T-helper 17 cell (primary cell): Measurements from ENCODE around the gene TRIP10. TPM values are rescaled to one million over a fixed set of nuclear protein-coding genes. Genes with fewer than 3 reads are reported as not detected.
"Not testable (repeated sequence)": the region's sequence is repeated elsewhere in the genome, so short reads cannot be mapped to it uniquely, and the experiment has no call there.

Experiments used
- ATAC-seq: fragments of 150-1000 bp; cut with Tn5 transposase; 2 replicates; pipeline ENCODE4 v1.10.0; 2021; ENCODE audit warnings: mild to moderate bottlenecking, moderate library complexity
- DNase-seq, 3 donors: peaks; one replicate each; pipeline versions ENCODE4 v3.0.0 to v3.0.0-alpha.2; 2020 to 2021
- H3K9me3 ChIP-seq: one replicate; pipeline ENCODE4 v1.7.0; 2013; ENCODE audit warnings: low read length, mild to moderate bottlenecking; ENCODE audit not compliant: control insufficient read depth, poor library complexity, severe bottlenecking
- H3K27ac Mint-ChIP-seq: one replicate; pipeline ENCODE4 v1.8.0; 2022; ENCODE audit warnings: mild to moderate bottlenecking, moderate library complexity, mixed read lengths
- H3K27me3 Mint-ChIP-seq: one replicate; pipeline ENCODE4 v1.8.0; 2022; ENCODE audit warnings: mixed read lengths
- H3K36me3 Mint-ChIP-seq: one replicate; pipeline ENCODE4 v1.8.0; 2022; ENCODE audit warnings: low read depth, mixed read lengths
- H3K4me1 Mint-ChIP-seq: one replicate; pipeline ENCODE4 v1.8.0; 2022; ENCODE audit warnings: mild to moderate bottlenecking, mixed read lengths
- H3K4me3 Mint-ChIP-seq: one replicate; pipeline ENCODE4 v1.8.0; 2022; ENCODE audit warnings: mild to moderate bottlenecking, moderate library complexity, mixed read lengths
- total RNA-seq, 4 donors: library from RNA in 2 of 4; stranded (reverse) in 2 of 4; gene quantifications; one replicate each; pipeline ENCODE4 v1.2.3 and lab custom pipeline; 2022 to 2026

The TRIP10 gene
- total RNA-seq, 2 donors from 2014 or later = 0.92 to 3.3 TPM

GRCh38 chr19:6774821-6775707 is 35.6 kb downstream of the TRIP10 start:
- Mint-ChIP-seq H3K27ac (peak overlapping the region; percentile 51), H3K27me3 (no peaks in the 10 kb centered on the region), H3K36me3 (peaks cover 10% of the 10 kb centered on the region), H3K4me1 (peaks cover 49% of the 10 kb centered on the region), H3K4me3 (peak overlapping the region; percentile 80)
- no peaks in the 10 kb centered on the region for H3K9me3 ChIP-seq
- ATAC-seq = no peak
- DNase-seq = no peak

GRCh38 chr19:6776045-6776444 is 36.6 kb downstream of the TRIP10 start:
- not testable (repeated sequence) for DNase-seq, ATAC-seq, H3K36me3 Mint-ChIP-seq, H3K4me3 Mint-ChIP-seq, H3K27me3 Mint-ChIP-seq, H3K9me3 ChIP-seq
- Mint-ChIP-seq H3K4me1 (peaks cover 46% of the 10 kb centered on the region), H3K27ac (peak overlapping the region; percentile 51)

GRCh38 chr19:6776999-6777398 is 37.5 kb downstream of the TRIP10 start:
- Mint-ChIP-seq H3K4me1 (peaks cover 51% of the 10 kb centered on the region), H3K4me3 (no peak overlapping the region), H3K36me3 (peaks cover 10% of the 10 kb centered on the region), H3K27ac (no peak overlapping the region), H3K27me3 (no peaks in the 10 kb centered on the region)
- DNase-seq (no peak), ATAC-seq (no peak)
- H3K9me3 ChIP-seq = no peaks in the 10 kb centered on the region

GRCh38 chr19:6777434-6777833 is 38.0 kb downstream of the TRIP10 start:
- H3K27ac Mint-ChIP-seq = peak overlapping the region; percentile 82
- no peak overlapping the region for H3K4me3 Mint-ChIP-seq
- no peaks in the 10 kb centered on the region for H3K9me3 ChIP-seq
- DNase-seq (no peak), ATAC-seq (no peak)
- no peaks in the 10 kb centered on the region for H3K27me3 Mint-ChIP-seq
- peaks cover 10% of the 10 kb centered on the region for H3K36me3 Mint-ChIP-seq
- H3K4me1 Mint-ChIP-seq = peaks cover 47% of the 10 kb centered on the region

GRCh38 chr19:6778386-6778785 is 38.9 kb downstream of the TRIP10 start:
- ATAC-seq = no peak
- Mint-ChIP-seq H3K4me1 (peaks cover 46% of the 10 kb centered on the region), H3K36me3 (peaks cover 10% of the 10 kb centered on the region)

GRCh38 chr19:6779206-6779605 is 39.7 kb downstream of the TRIP10 start:
- no peak overlapping the region for H3K4me3 Mint-ChIP-seq
- H3K27me3 Mint-ChIP-seq = no peaks in the 10 kb centered on the region
- H3K9me3 ChIP-seq = no peaks in the 10 kb centered on the region
- peaks cover 10% of the 10 kb centered on the region for H3K36me3 Mint-ChIP-seq
- DNase-seq (no peak), ATAC-seq (no peak)
- H3K4me1 Mint-ChIP-seq = peaks cover 44% of the 10 kb centered on the region
- peak overlapping the region; percentile 82 for H3K27ac Mint-ChIP-seq

More at GRCh38 chr19:6778386-6778785, 38.9 kb downstream of the TRIP10 start:
- DNase-seq = no peak
- no peaks in the 10 kb centered on the region for H3K9me3 ChIP-seq
- Mint-ChIP-seq H3K4me3 (peak overlapping the region; percentile 31), H3K27me3 (no peaks in the 10 kb centered on the region), H3K27ac (peak overlapping the region; percentile 82)

- peaks cover 31% of the 10 kb centered on the region for H3K4me1 Mint-ChIP-seq
- H3K9me3 ChIP-seq = no peaks in the 10 kb centered on the region
- no peak for DNase-seq
- H3K27me3 Mint-ChIP-seq = no peaks in the 10 kb centered on the region
- peaks cover 14% of the 10 kb centered on the region for H3K36me3 Mint-ChIP-seq
- H3K27ac Mint-ChIP-seq = peak overlapping the region; percentile 80
- no peak overlapping the region for H3K4me3 Mint-ChIP-seq
- ATAC-seq = no peak
These were observed 47.9 kb downstream of the TRIP10 start for GRCh38 chr19:6787393-6787792.

GRCh38 chr19:6788896-6789295 is 49.4 kb downstream of the TRIP10 start:
- ATAC-seq (no peak), DNase-seq (no peak)
- Mint-ChIP-seq H3K4me3 (no peak overlapping the region), H3K36me3 (peaks cover 14% of the 10 kb centered on the region), H3K4me1 (peaks cover 37% of the 10 kb centered on the region), H3K27ac (peak overlapping the region; percentile 66), H3K27me3 (no peaks in the 10 kb centered on the region)
- no peaks in the 10 kb centered on the region for H3K9me3 ChIP-seq

GRCh38 chr19:6790194-6791128 is 51.0 kb downstream of the TRIP10 start:
- peak; percentile 25 for ATAC-seq
- Mint-ChIP-seq H3K36me3 (peaks cover 9% of the 10 kb centered on the region), H3K4me1 (peaks cover 29% of the 10 kb centered on the region), H3K27ac (peak overlapping the region; percentile 66), H3K27me3 (no peaks in the 10 kb centered on the region), H3K4me3 (peak overlapping the region; percentile 52)
- H3K9me3 ChIP-seq = no peaks in the 10 kb centered on the region
- DNase-seq = no peak

- H3K36me3 Mint-ChIP-seq = peaks cover 8% of the 10 kb centered on the region
These were observed 51.8 kb downstream of the TRIP10 start for GRCh38 chr19:6791237-6791636.

GRCh38 chr19:6793411-6793810 is 53.9 kb downstream of the TRIP10 start:
- Mint-ChIP-seq H3K27ac (peak overlapping the region; percentile 66), H3K4me1 (peaks cover 35% of the 10 kb centered on the region), H3K36me3 (peaks cover 12% of the 10 kb centered on the region), H3K4me3 (peak overlapping the region; percentile 15), H3K27me3 (no peaks in the 10 kb centered on the region)
- DNase-seq (no peak), ATAC-seq (peak; percentile 28)
- H3K9me3 ChIP-seq = no peaks in the 10 kb centered on the region

More at GRCh38 chr19:6791237-6791636, 51.8 kb downstream of the TRIP10 start:
- Mint-ChIP-seq H3K27me3 (no peaks in the 10 kb centered on the region), H3K27ac (peak overlapping the region; percentile 66), H3K4me3 (no peak overlapping the region), H3K4me1 (peaks cover 32% of the 10 kb centered on the region)
- ATAC-seq (no peak), DNase-seq (no peak)
- no peaks in the 10 kb centered on the region for H3K9me3 ChIP-seq

GRCh38 chr19:6793973-6794372 is 54.5 kb downstream of the TRIP10 start:
- peak overlapping the region; percentile 1 for H3K27ac Mint-ChIP-seq

More at GRCh38 chr19:6793973-6794372, 54.5 kb downstream of the TRIP10 start:
- no peaks in the 10 kb centered on the region for H3K9me3 ChIP-seq
- peaks cover 38% of the 10 kb centered on the region for H3K4me1 Mint-ChIP-seq
- peaks cover 12% of the 10 kb centered on the region for H3K36me3 Mint-ChIP-seq
- H3K4me3 Mint-ChIP-seq = no peak overlapping the region
- H3K27me3 Mint-ChIP-seq = no peaks in the 10 kb centered on the region
- no peak for ATAC-seq
- no peak for DNase-seq
